ENCODE measurements around the gene MICAL3. TPM values are rescaled to one million over a fixed set of nuclear protein-coding genes. Genes with fewer than 3 reads are reported as not detected.

Gene MICAL3
- total and polyA plus RNA-seq, 2 experiments from 2014 or later: 27.3 to 76.9 TPM

DNA sequence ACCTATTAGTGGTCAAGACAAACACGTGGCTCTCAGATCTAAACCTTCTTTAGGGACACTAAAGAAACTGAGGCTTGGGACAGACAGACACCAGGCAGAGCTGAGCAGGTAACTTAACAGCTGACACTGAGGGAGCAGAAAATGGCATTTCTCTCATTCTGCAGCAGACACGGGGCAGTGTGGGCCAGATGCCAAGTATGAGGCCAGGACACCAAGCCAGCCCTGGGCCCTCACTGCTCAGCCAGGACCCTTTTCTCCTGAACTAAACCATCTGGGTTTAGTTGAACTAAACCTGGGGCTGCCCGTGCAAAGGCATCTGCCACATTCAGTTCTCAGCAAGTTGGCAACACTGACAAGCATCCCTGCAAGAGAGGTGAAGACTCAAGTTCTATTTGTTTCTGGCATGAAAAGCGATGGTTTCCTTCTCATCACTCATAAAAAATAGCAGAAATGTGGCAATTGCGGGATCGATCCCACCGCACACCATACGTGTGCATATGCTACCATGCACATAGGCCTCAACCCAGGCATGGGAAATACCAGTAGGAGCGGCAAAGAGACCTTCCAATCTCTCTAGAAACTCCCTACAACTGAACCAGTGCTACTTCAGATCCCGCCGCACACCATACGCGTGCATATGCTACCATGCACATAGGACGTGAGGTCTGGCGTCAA, 150.0 kb downstream of the MICAL3 start:
- H3K36me3 ChIP-seq: peaks cover 40% of the 10 kb centered on the region
- no peaks in the 10 kb centered on the region for H3K9me3 ChIP-seq (ENCODE audit: low read depth)
- peaks cover 11% of the 10 kb centered on the region for H3K4me1 ChIP-seq (ENCODE audit: low read depth)
- TF ChIP-seq, protein P1, sequence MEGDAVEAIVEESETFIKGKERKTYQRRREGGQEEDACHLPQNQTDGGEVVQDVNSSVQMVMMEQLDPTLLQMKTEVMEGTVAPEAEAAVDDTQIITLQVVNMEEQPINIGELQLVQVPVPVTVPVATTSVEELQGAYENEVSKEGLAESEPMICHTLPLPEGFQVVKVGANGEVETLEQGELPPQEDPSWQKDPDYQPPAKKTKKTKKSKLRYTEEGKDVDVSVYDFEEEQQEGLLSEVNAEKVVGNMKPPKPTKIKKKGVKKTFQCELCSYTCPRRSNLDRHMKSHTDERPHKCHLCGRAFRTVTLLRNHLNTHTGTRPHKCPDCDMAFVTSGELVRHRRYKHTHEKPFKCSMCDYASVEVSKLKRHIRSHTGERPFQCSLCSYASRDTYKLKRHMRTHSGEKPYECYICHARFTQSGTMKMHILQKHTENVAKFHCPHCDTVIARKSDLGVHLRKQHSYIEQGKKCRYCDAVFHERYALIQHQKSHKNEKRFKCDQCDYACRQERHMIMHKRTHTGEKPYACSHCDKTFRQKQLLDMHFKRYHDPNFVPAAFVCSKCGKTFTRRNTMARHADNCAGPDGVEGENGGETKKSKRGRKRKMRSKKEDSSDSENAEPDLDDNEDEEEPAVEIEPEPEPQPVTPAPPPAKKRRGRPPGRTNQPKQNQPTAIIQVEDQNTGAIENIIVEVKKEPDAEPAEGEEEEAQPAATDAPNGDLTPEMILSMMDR (IDR thresholded peaks at IDR 0.05; ENCODE audit: low read depth, low read length): no peak
- no peak overlapping the region for H3K4me3 ChIP-seq
- no peak overlapping the region for H3K27ac ChIP-seq
- DNase-seq (ENCODE audit: low read depth in 1 of 2, low spot score in 1 of 2): no peak
- H3K27me3 ChIP-seq: no peaks in the 10 kb centered on the region

GRCh38 chr22:17873804-17874203, 150.6 kb downstream of the MICAL3 start:
- Histone ChIP-seq H3K4me1 (ENCODE audit: low read depth) (peaks cover 11% of the 10 kb centered on the region), H3K36me3 (peaks cover 37% of the 10 kb centered on the region), H3K9me3 (ENCODE audit: low read depth) (no peaks in the 10 kb centered on the region), H3K27me3 (no peaks in the 10 kb centered on the region), H3K4me3 (no peak overlapping the region), H3K27ac (no peak overlapping the region)
- TF ChIP-seq, protein P1 (IDR thresholded peaks at IDR 0.05; ENCODE audit: low read depth, low read length): no peak
- DNase-seq (ENCODE audit: low read depth in 1 of 2, low spot score in 1 of 2): no peak

DNA sequence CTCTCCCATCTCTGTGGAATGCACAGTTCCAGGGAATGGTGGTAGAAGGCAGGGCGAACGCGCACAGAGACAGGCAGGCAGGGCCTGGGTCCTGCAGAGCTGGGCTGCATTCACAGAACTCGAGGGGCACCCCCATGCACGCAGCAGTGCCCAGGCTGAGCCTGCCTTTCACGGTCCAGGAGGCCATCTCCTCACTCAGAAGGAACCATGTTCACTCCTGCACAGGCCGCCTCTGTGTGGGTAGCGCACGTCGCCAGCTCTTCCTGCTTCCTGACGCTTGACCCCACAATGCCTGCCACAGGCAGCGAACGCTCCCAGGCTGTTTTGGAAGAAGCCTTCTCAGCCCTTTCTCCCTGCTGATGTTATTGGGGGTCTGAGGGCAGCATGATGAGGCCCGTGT, 151.2 kb downstream of the MICAL3 start:
- H3K36me3 ChIP-seq: peaks cover 42% of the 10 kb centered on the region
- TF ChIP-seq, protein P1 (IDR thresholded peaks at IDR 0.05; ENCODE audit: low read depth, low read length): no peak
- DNase-seq (ENCODE audit: low read depth in 1 of 2, low spot score in 1 of 2): no peak
- H3K9me3 ChIP-seq (ENCODE audit: low read depth): no peaks in the 10 kb centered on the region
- no peak overlapping the region for H3K27ac ChIP-seq
- no peak overlapping the region for H3K4me3 ChIP-seq
- H3K27me3 ChIP-seq: no peaks in the 10 kb centered on the region
- H3K4me1 ChIP-seq (ENCODE audit: low read depth): peaks cover 11% of the 10 kb centered on the region

DNA sequence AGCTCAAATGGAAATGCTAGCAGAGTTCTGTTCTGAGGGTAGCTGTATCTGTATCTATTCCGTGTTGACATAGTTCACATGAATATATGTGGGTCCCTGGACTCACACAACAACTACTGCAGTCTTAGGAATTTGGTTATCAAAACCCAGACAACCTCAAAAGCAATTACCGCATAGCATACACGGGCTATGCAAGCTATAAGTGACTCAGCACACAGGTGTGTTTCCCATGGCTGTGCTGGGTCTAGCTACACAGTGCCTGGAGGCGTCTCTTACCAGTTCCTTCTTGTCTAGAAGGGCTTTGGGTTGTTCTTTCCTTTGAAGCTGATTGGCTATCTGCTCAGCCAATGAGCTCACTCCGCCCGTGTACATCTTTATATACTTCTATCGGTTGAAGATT, 151.9 kb downstream of the MICAL3 start:
- no peaks in the 10 kb centered on the region for H3K27me3 ChIP-seq
- DNase-seq (ENCODE audit: low read depth in 1 of 2, low spot score in 1 of 2): no peak
- no peak overlapping the region for H3K27ac ChIP-seq
- H3K9me3 ChIP-seq (ENCODE audit: low read depth): no peaks in the 10 kb centered on the region
- H3K4me1 ChIP-seq (ENCODE audit: low read depth): peaks cover 14% of the 10 kb centered on the region
- TF ChIP-seq, protein P1 (IDR thresholded peaks at IDR 0.05; ENCODE audit: low read depth, low read length): no peak
- H3K4me3 ChIP-seq: no peak overlapping the region
- H3K36me3 ChIP-seq: peaks cover 42% of the 10 kb centered on the region

DNA sequence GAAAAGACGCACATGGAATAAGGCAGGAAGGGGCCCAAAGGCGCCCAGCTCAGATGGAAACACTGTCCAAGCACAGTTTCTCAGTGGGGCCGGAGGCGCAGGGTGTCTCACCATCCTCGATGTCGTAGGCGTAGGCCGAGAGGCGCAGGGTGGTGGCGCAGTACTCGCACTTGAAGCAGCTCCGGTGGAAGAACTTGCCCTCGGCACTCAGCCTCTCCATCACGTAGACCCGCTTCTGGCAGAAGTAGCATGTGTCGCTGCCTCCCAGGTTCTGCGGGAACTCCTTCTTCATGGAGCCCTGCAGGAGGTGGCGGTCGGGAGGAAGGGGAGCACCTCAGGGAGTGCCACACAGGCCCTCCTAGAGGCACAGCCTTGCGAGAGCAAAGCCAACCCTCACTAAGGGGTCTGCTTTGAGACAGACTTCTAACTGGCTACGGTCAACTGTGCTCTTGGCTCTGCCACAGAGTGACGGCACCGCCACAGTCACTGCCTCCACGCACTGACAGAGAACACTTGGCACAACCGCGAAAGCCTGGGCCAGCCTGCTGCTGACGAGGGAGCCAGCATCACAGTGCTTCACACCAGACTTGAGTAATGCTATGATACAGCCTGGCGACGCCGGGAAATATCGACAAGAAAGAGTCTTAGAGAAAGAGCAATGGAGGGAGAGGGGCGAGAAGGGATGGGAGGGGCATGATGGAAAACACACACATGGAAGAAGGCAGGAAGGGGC, 152.5 kb downstream of the MICAL3 start:
- no peak for DNase-seq (ENCODE audit: low read depth in 1 of 2, low spot score in 1 of 2)
- Histone ChIP-seq H3K27ac (peak overlapping the region; percentile 13), H3K27me3 (no peaks in the 10 kb centered on the region), H3K4me3 (no peak overlapping the region), H3K9me3 (ENCODE audit: low read depth) (no peaks in the 10 kb centered on the region), H3K36me3 (peaks cover 42% of the 10 kb centered on the region), H3K4me1 (ENCODE audit: low read depth) (peaks cover 15% of the 10 kb centered on the region)
- TF ChIP-seq, protein P1 (IDR thresholded peaks at IDR 0.05; ENCODE audit: low read depth, low read length): no peak
